NCI-H69 (cell line): ENCODE measurements around the gene NMBR.
"Not testable (repeated sequence)": the region's sequence is repeated elsewhere in the genome, so short reads cannot be mapped to it uniquely, and the experiment has no call there.

ENCODE experiments used
- DNase-seq: peaks from one replicate; lab custom pipeline; 2025; lab: John Stamatoyannopoulos, UW

Gene NMBR

GRCh38 chr6:142058551-142059290, 88.2 kb downstream of the NMBR start:
- DNase-seq, result no peak

DNA sequence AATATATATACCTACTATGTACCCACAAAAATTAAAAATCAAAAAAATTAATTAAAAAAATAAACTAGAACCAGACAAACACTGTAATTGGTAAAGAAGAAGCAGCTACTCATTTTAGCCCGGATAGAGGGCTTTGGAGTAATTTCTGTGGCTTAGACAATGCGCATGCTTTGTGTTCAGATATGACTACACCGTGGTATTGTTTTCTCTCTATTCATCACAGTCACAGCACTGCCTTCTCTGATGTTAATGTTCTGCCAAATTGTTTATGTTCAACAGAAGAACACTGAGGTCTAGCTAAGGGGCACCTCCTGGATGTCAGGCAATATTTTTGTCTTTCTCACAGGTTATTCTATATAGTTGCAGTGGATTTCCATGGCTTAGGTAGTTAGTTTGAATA, 91.7 kb downstream of the NMBR start:
- DNase-seq, result no peak

DNA sequence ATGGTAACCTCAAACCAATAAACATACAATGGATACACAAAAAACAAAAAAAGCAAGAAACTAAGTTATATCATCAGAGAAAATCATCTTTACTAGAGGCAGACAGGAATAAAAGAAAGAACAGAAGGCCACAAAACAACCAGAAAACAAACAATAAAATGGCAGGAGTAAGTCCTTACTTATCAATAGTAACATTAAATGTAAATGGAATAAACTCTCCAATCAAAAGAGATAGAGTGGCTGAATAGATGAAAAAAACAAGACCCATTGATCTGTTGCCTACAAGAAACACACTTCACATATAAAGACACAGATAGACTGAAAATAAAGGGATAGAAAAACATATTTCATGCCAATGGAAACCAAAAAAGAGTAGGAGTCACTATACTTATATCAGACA, 95.5 kb downstream of the NMBR start:
- DNase-seq, result no peak

DNA sequence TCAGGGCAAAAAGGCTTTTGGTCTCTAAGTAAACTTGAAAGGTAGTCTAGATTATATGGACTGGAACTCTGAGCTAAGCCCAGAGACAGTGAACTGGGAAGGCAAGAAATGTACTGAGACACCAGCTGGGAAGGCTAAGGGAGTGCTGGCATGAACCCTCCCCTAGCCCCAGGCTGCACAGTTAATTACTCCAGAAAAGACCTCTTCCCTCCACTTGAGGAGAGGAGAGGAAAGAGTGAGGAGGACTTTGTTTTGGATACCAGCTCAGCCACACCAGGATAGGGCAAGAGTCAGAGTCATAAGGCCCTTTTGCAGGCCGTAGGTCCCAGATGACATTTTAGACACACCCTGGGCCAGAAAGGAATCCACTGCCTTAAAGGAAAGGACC, 98.3 kb downstream of the NMBR start:
- DNase-seq, result no peak

GRCh38 chr6:142047934-142048592, 98.9 kb downstream of the NMBR start:
- DNase-seq, result no peak

DNA sequence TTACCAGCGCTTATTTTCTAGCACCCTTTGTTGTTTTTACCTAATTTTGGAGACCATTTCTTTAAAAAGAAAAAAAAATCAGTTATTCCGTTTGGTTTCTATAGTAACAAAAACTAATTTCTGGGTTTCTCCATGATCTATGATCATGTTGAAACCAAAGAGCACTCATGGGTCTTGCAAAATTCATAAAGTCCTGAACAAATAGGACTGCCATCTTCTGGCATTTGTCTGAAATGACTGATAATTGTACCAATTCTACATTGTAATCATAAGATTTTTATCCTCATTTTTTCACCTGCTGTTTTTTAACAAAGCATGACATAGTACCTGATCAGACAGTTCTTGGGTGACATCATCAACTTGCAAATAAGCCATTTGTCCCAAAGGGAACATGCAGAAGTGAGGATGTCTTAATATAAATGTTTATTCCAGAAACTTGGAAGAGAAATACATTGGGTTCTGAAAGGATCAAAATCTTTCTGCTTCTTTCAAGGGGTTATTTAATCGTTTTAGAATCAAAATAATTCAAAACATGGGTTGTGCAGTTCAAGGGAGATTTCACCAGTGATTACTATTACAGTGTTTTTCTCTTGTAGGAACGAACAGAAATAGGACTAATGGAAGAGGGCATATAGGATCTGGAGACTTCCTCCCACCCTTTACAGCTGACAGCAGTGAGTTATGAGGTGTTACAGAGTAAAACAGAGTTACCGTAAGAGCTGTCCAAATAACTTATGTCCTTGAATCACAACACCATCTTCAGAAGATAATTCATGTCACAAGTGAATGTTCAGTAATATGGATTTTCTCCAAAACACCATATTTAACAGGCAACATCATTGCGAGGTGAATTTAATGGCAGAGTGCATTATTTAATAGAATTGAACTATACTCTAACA, 101.3 kb downstream of the NMBR start:
- DNase-seq, result no peak

DNA sequence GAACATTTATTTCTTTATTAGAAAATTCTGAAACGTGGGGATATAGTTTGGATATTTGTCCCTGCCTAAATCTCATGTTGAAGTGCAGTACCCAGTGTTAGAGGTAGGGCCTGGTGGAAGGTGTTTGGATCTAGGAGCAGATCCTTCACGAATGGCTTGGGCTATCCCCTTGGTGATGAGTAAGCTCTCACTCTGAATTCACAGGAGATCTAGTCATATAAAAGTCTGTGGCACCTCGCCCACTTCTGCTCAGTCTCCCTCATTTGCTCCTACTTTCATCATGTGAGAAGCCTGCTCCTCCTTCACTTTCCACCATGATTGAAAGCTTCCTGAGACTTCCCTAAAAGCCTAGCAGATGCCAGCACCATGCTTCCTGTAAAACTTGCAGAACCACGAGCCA, 111.0 kb downstream of the NMBR start:
- DNase-seq, result no peak

GRCh38 chr6:142031035-142031434, 115.9 kb downstream of the NMBR start:
- no peak for DNase-seq

DNA sequence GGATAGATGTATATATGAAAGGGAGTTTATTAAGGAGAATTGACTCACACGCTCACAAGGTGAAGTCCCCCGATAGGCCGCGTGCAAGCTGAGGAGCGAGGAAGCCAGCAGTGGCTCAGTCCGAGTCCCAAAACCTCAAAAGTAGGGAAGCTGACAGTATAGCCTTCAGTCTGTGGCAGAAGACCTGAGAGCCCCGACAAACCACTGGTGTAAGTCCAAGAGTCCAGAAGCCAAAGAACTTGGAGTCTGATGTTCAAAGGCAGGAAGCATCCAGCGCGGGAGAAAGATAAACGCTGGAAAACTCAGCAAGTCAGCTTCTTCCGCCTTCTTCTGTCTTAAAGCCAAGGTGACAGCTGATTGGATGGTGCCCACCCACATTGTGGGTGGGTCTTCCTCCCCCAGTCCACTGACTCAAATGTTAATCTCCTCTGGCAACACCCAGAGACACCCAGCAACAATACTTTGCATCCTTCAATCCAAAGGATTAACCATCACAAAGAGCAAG, 116.8 kb downstream of the NMBR start:
- DNase-seq, result no peak

- DNase-seq, result no peak
These were observed 118.4 kb downstream of the NMBR start for GRCh38 chr6:142028527-142028926.

GRCh38 chr6:142027804-142028203, 119.1 kb downstream of the NMBR start:
- DNase-seq, result not testable (repeated sequence)

- DNase-seq, result no peak
These were observed 119.8 kb downstream of the NMBR start for GRCh38 chr6:142027074-142027473.

DNA sequence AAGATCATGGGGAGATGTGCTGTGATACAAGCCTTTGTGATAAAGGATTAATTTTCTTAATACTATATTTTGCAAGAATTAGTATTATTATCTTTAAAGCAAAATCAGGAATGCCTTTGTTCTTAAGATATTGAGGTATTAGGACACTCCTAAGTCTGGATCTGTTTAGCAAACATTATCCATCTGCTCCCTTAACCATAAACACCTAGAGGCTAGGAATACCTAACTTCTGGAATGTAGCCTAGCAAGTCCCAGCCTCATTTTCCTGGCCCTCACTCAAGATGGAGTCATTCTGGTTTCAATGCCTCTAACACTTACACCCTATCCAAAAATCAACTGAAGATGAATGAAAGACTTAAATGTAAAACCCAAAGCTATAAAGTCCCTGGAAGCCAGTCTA, 120.5 kb downstream of the NMBR start:
- DNase-seq, result no peak
